CD4-positive, alpha-beta T cell treated with Interleukin-17A for 4 hours (primary cell): Measurements from ENCODE around the gene ZAR1L.
"Not testable (repeated sequence)": the region's sequence is repeated elsewhere in the genome, so short reads cannot be mapped to it uniquely, and the experiment has no call there.

Experiments
- DNase-seq: peaks from one replicate; pipeline ENCODE4 v3.0.0-alpha.2; 2020; ENCODE audit warnings: mixed read lengths

The ZAR1L gene

DNA sequence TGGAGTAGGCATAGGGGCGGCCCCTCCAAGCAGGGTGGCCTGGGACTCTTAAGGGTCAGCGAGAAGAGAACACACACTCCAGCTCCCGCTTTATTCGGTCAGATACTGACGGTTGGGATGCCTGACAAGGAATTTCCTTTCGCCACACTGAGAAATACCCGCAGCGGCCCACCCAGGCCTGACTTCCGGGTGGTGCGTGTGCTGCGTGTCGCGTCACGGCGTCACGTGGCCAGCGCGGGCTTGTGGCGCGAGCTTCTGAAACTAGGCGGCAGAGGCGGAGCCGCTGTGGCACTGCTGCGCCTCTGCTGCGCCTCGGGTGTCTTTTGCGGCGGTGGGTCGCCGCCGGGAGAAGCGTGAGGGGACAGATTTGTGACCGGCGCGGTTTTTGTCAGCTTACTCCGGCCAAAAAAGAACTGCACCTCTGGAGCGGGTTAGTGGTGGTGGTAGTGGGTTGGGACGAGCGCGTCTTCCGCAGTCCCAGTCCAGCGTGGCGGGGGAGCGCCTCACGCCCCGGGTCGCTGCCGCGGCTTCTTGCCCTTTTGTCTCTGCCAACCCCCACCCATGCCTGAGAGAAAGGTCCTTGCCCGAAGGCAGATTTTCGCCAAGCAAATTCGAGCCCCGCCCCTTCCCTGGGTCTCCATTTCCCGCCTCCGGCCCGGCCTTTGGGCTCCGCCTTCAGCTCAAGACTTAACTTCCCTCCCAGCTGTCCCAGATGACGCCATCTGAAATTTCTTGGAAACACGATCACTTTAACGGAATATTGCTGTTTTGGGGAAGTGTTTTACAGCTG lies at the start of gene ZAR1L, which contains the start of gene BRCA2:
Gene ZAR1L (minus strand): TSS at position 126 of the 790 bp plus-strand sequence. CDS start 3,438 bp downstream, outside the sequence.
Gene BRCA2 (plus strand): TSS at position 271 of the 790 bp plus-strand sequence. CDS start 953 bp downstream, outside the sequence.
- peak; percentile 89 for DNase-seq

GRCh38 chr13:32362574-32362973 lies 47.4 kb upstream of the ZAR1L start:
- DNase-seq = no peak

DNA sequence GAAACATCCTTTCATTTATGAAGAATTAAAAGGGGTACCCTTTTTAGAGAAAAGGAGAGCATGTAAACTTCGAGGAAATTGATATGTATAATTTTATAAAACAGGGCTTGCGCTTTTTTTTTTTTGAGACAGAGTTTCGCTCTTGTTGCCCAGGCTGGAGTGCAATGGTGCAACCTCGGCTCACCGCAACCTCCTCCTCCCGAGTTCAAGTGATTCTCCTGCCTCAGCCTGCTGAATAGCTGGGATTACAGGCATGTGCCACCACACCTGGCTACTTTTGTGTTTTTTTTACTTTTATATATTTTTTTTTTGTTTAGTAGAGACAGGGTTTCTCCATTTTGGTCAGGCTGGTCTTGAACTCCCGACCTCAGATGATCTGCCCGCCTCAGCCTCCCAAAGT lies 40.8 kb upstream of the ZAR1L start:
- not testable (repeated sequence) for DNase-seq

DNA sequence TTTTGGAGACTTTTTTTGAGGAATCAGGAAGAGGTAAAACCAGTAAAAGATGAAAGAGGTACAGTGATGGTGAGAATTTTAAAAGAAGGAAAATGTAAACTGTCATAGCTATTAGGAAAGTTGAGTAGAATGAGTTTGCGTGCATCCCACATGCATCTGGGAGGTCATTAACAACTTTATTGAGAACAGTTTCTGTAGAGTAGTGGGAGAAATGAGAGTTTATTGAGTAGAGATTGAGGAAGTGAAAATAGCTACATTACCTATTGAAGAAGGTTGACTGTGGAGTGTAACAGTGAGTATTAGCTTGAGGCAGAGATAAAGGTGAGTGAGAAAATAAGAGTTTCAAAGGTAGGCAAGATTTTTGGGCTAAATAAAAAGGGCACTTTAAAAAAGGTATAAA lies 38.9 kb upstream of the ZAR1L start:
- no peak for DNase-seq

DNA sequence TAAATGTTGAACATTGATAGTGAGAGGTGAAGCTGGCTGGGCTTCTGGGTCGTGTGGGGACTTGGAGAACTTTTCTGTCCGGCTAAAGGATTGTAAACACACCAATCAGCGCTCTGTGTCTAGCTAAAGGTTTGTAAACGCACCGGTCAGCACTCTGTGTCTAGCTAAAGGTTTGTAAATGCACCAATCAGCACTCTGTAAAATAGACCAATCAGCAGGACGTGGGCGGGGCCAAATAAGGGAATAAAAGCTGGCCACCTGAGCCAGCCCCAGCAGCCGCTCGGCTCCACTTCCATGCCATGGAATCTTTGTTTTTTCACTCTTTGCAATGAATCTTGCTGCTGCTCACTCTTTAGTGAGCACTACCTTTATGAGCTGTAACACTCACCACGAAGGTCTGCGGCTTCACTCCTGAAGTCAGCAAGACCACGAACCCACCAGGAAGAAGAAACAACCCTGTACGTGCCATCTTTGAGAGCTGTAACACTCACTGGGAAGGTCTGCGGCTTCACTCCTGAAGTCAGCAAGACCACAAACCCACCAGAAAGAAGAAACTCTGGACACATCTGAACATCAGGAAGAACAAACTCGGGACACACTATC lies 35.8 kb upstream of the ZAR1L start:
- not testable (repeated sequence) for DNase-seq

DNA sequence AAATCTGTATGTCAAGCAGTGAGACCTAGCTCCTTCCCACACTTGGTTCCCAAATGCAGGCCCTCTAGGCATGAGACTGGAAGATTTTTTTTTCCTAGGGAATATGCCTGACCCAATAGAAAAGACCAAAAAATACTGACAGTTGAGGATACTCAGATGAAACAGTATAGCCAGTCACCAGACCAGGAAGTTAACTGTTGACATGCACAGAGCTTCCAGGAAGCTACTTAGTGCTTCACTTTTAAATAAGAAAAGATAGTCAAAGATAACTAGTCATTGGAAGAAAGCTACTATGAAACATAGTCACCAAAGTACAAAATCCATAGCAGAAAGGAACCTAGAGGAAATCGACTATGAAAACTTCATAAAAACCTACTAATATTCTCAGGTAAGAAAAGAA lies 32.5 kb upstream of the ZAR1L start:
- no peak for DNase-seq

GRCh38 chr13:32340914-32341313 lies 25.8 kb upstream of the ZAR1L start:
- DNase-seq = no peak

- no peak for DNase-seq
Measured at GRCh38 chr13:32334671-32335070, 19.5 kb upstream of the ZAR1L start.

DNA sequence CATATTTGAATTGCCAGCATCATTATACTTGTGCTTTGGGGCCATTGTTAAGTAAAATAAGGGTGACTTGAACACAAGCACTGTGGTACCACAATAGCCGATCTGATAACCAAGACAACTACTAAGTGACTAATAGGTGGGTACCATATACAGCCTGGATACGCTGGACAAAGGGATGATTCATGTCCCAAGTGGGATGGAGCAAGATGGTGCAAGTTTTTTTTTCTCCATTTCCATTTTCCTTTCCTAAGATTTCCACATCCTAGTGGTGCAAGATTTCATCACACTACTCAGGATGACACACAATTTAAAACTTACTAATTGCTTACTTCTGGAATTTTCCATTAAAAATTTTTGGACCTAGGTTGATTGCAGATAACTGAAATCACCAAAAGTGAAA lies 15.3 kb upstream of the ZAR1L start:
- DNase-seq = no peak

DNA sequence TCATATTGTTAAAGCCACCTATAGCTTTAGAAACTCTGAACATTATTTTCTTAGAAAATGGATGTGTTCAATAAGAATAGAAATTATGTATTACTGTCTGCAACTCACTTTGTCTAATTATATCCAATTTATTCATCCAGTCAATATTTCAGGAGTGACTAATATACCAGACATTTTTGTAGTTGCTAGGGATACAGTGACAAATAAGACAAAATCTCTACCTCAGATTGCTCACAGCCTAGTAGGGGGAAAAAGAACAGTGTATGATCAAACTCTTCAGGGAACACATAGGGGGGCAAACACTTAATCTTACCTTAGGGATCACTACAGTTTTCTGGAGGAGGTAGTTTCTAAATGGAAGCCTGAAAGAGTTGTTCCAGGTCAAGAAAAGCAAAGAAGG lies 8.7 kb upstream of the ZAR1L start:
- no peak for DNase-seq

GRCh38 chr13:32320528-32320927 lies 5.4 kb upstream of the ZAR1L start:
- no peak for DNase-seq

- no peak for DNase-seq
Measured at GRCh38 chr13:32317716-32318465, 2.7 kb upstream of the ZAR1L start.

- DNase-seq = no peak
Measured at GRCh38 chr13:32316501-32316900, 1.3 kb upstream of the ZAR1L start.

GRCh38 chr13:32316028-32316339 lies 821 bp upstream of the ZAR1L start:
- DNase-seq = no peak

DNA sequence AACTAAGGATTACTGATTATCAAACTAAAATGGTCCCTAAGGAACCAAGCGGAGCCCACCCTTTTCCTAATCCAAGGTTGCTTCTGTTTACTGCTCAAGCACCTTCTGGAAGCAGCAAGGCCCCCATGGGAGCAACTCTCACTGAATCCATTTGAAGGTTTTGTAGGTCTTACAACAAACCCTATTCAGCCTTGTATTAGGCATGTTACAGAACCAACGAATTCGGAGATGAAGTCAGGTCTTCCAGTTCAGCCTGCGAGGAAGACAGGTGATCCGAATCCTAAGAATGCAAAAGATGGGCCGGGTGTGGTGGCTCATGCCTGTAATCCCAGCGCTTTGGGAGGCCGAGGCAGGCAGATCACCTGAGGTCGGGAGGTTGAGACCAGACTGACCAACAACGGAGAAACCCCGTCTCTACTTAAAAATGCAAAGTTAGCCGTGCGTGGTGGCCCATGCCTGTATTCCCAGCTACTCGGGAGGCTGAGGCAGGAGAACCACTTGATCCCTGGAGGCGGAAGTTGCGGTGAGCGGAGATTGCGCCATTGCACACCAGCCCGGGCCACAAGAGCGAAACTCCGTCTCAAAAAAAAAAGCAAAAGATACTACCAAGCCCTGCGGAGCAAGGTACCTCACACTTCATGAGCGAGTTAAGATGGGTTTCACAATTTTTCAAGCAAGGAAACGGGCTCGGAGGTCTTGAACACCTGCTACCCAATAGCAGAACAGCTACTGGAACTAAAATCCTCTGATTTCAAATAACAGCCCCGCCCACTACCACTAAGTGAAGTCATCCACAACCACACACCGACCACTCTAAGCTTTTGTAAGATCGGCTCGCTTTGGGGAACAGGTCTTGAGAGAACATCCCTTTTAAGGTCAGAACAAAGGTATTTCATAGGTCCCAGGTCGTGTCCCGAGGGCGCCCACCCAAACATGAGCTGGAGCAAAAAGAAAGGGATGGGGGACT lies 609 bp downstream of the ZAR1L start:
- peak; percentile 66 for DNase-seq

- DNase-seq = no peak
Measured at GRCh38 chr13:32311188-32311897, 3.8 kb downstream of the ZAR1L start.

DNA sequence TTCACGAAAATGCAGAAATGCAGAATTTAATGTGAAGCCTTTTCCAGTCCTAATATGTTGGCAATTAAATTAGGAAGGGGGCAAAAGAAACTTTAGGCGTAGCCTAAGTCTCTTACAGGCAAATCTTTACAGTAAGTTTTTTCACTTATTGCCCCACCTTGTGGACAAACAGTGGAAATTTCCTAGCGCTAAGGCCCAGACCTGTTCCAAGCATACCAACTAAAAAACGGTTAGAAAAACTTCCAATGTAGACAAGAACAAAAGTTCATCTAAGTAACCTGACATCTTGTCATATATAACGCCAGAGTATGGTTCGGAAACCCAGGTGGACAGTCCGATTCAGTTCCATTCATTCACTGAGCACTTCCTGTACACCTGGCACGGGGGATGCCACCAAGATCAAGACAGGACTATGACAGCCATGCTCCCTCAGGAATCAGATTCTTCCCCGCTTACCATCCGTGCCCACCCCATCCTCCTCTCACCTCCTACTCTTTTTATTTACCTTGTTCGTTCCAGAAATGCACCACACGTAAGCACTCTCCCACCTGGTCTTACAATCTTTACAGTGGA lies 4.9 kb downstream of the ZAR1L start:
- DNase-seq = peak; percentile 25

- DNase-seq = no peak
Measured at GRCh38 chr13:32309312-32310133, 5.6 kb downstream of the ZAR1L start.

GRCh38 chr13:32305646-32306045 lies 9.5 kb downstream of the ZAR1L start:
- DNase-seq = no peak

DNA sequence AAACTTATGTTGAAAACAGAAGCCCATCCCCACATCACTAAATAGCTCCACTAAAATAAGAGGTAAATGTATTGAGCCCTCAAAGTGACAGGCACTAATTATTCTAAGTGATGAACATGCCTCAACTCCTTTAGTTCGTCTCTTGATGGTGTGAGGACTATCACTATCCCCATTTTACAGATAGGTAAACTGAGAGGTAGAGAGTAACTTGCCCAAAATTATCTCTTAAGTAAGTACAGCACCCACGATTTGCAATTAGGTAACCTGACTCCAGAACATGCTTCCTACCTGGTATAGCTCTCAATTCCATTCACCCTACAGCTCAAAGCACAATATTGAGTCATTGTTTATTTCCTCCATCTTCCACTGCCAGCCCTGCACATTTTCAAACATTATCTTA lies 12.7 kb downstream of the ZAR1L start:
- no peak for DNase-seq

DNA sequence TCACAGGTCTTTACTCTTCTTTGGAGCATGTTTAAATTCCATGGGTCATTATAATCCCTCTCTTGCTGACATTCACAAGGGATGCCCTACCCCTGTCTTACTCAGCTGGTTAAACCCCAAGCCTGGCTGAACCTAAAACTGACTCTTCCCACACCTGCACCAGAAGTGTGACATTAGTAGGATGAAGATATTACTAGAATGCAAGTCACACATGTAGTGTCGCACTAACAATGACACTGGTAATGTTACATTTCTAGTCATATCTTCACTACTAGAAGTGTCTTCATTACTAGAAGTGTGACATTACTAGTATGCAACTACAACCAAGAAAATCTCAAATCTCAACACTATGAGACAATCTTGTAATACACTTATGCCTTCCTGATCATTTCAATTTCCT lies 14.2 kb downstream of the ZAR1L start:
- no peak for DNase-seq
